GM12873 (cell line): ENCODE measurements around the gene CDC42EP3.

Experiments
- TF ChIP-seq, protein P1 (sequence below): IDR thresholded peaks from 2 replicates; pipeline ENCODE4 v1.5.1; 2012; ENCODE audit warnings: low read depth, mild to moderate bottlenecking, moderate library complexity, low read length, control low read depth; ENCODE audit not compliant: insufficient read depth; ENCODE audit errors: missing control alignments

Gene CDC42EP3

DNA sequence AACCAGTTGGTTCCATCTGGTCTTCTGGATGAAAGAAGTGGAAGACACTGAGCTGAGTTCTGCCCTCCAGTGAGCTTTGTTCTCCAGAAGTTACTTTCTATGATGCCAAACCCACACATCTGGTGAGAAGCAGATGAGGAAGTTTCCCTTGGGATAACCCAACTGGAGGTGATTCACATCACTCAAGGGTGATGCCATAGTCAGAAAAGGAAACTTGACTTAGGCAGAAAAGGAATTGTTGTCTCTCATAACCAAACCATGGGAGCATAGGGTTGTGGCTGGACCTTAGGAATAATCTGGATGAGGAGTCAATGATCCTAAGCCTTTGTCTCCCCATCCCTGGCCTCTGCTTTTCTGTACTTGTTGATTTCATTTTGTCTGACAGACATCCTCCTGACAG lies 43.7 kb downstream of the CDC42EP3 start:
- TF ChIP-seq, protein P1, sequence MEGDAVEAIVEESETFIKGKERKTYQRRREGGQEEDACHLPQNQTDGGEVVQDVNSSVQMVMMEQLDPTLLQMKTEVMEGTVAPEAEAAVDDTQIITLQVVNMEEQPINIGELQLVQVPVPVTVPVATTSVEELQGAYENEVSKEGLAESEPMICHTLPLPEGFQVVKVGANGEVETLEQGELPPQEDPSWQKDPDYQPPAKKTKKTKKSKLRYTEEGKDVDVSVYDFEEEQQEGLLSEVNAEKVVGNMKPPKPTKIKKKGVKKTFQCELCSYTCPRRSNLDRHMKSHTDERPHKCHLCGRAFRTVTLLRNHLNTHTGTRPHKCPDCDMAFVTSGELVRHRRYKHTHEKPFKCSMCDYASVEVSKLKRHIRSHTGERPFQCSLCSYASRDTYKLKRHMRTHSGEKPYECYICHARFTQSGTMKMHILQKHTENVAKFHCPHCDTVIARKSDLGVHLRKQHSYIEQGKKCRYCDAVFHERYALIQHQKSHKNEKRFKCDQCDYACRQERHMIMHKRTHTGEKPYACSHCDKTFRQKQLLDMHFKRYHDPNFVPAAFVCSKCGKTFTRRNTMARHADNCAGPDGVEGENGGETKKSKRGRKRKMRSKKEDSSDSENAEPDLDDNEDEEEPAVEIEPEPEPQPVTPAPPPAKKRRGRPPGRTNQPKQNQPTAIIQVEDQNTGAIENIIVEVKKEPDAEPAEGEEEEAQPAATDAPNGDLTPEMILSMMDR = no peak

DNA sequence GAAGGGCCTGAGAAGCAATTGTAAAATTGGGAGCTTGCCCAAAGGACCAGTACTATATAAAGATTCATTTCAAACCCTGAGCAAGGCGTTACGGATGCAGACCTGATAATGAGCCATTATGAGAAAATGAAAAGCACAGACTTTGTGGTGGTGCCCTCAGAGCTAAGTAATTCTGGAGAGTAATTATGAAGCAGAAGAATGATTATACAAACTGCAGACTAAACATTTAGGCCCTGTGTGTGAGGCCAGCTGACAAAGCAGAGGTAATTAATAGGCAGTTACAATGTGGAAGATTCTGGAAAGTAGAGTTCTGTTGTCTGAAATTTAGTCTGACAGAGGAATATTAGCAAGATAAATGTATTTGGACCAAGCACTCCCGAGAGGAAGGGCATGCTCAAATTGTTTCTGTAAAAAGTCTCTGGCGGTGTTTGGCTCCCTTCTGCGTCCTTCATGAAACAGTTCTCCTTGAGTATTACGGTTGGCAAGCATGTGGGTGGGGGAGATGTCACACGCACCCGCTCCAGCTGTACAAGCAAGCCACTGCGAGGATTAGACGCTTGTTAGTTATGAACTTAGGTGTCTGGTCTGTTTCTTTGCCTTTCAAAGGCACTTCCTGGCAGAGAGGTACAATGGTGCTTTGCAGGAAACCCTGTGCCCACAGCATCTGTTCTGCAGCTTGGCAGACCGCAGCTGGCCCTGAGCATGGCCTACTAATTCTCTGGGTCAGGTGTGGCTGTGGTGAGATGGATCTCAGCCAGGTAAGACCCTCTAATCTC lies 45.5 kb downstream of the CDC42EP3 start:
- TF ChIP-seq, protein P1 = no peak

DNA sequence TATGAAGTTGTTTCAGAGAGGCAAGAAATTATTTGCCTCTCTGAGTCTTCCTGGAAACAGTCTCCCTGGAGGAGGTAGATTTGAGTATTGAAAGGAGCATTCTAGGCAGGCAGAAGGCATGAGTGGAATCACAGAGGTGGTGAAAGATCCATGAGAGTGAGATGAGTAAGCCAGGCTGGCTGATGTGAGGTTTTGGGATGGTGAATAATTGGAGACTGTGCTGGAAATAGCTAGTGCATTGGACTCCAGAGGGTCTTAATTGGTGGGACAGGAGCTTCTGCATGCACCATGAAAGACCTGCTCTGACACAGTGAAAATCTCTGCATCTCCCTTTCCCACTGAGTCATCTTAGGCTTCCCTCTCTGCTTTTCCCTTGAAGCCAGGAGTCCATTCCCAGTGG lies 46.3 kb downstream of the CDC42EP3 start:
- TF ChIP-seq, protein P1 = no peak

DNA sequence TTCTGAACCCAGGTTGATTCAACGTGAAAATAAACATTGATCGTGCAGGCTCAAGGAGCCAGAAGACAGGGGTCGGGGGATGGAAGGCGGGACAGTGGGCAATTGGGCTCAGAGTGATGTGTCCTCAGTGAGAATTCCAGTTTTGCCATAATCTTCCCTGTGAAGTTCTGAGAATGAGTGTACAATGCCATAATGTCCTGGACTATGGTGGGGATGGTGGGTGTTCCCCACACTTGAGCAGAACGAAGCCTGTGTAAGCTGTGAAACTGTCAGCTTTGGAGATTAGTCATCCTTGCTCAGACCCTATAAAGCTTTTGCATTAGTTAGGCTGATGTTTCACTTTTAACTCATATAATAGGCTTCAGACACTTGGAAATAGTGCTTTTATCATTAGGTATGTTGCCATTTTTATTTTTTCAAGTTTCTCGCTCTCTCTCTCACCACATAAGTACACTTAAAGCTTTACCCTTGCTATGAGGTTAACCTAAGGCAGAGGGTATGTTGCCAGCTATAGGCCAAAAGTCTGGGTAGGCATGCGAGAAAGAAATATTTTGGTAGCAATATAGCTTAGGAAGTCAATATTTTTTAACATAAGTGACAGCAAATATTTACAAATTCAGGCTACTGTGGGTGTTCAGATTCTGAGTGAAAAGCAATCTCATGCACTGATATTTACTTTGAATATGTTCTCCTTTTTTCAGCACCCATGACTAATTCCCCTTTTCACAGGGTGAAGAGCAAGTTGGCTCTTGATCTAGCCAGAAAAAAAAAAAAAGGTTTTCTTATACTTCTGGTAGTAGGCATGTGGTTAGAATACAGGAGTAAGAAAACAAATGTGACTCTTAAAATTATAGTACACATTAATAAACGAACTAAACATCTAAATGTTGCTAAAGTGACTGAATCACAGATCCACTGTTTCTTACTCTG lies 47.2 kb downstream of the CDC42EP3 start:
- TF ChIP-seq, protein P1 = no peak

DNA sequence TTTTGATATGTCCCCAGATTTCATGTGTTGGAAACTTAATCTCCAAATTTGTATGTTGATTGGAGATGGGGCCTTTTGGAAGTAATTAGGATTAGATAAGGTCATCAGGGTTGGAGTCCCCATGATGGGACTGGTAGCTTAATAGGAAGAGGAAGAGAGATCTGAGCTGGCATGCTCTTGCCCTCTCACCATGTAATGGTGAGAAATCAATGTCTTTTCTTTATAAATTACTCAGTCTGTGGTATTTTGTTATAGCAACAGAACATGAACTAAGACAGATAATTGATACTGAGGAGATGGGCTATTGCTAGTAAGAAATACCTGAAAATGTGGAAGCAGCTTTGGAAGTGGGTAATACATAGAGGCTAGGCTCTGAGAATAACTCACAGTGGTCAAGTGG lies 48.0 kb downstream of the CDC42EP3 start:
- TF ChIP-seq, protein P1 = no peak

DNA sequence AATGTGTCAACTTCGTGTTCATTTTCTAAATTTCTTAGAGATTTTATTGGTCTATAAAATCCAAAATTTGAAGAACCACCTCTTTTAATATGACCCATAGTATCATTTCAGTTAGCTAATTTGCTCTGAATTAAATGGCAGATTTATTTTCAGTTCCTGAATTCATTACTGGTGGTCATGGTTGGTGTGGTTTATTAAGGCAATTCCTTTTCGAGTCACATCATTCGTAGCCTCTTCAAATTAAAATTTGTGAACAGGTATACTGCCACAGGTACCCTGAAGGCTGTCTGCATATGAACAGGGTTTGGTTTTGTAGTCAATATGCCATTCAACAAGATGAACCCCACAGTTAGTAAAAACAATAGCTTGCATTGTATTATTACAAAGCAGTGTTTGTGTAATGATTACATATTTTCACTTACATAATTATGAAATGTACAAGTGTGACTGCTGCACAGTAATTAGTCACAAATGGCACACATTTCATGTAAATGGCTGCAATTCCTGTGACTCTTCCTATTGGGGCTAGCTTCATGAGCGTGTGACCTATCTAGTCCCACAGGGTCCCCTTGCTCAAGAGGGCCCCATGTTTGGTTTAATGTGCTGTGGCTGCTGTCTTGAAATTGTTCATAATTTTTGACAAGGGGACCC lies 48.9 kb downstream of the CDC42EP3 start:
- TF ChIP-seq, protein P1 = no peak

DNA sequence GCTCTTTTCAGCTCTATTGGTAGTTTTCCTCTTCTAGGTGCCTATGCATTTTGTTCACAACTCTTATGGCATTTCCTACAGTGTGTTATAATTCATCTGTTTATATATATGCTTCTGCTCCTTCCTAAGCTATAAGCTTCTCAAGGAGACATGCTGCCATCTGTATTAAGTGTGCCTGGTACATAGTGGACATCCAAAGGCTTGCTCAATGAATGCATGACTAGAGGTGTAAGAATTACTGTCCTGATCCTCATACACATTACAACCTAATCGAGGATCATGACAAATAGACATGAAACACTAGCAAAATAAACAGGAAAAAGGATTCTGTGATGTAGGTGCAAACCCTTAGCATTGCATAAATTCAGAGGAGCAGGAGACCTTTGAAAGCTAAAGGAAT lies 50.2 kb downstream of the CDC42EP3 start:
- TF ChIP-seq, protein P1 = no peak
